NCI-H510A treated with DMSO at 0.1 percent for 48 hours (cell line): ENCODE measurements around the gene BMP7.

Source experiments
- DNase-seq: peaks from one replicate; lab custom pipeline; 2025; lab: John Stamatoyannopoulos, UW

The BMP7 gene

DNA sequence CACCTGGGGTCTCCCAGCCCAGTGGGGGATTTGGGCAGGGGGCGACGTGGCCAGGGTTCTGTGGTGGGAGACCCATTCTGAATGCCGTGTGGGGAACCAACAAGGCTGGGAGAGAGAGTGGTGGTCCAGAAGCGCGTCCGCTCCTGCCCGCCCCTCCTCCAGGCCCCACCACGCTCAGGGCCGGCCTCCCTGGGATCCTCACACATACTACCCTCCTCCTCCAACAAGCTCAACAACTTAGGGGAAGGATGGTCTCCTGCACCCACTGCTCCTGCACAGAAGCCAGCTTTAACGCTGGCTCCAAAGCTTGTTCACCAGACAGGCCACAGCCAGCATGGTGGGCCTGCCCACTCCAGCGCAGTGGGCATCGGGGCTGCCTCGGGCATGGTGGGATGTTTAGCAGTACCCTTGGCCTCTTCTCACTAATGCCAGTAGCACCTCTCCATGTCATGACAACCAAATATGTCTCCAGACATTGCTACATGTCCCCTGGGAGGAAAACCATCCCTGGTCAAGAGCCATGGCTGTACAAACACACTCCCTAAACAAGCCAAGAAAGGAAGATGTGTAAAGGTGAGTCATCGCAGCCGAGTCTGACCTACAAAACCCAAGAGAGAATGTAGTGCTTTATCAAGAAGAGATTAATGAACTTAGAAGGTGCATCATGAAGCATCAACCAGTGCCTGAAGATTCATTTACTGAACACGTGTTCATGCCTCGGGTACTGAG is 75.7 kb downstream of the BMP7 start:
- no peak for DNase-seq

DNA sequence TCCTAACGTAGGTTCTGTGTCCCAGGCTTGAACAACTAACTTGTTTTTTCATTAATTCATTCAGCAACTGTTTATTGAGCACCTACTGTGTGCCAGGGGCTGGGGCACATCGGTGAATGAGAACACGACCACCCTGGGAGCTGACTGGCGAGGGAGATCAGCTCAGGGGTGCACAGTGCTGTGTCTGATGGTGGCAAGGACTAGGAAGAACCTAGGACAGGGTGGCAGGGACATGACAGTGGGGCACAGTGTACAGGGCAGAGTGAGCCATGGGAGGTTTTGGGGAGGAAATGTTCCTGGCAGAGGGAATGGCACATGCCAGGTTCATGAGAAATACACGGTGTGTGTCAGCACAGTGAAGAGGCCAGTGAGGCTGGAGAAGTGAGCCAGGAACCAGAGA is 76.7 kb downstream of the BMP7 start:
- DNase-seq: no peak

DNA sequence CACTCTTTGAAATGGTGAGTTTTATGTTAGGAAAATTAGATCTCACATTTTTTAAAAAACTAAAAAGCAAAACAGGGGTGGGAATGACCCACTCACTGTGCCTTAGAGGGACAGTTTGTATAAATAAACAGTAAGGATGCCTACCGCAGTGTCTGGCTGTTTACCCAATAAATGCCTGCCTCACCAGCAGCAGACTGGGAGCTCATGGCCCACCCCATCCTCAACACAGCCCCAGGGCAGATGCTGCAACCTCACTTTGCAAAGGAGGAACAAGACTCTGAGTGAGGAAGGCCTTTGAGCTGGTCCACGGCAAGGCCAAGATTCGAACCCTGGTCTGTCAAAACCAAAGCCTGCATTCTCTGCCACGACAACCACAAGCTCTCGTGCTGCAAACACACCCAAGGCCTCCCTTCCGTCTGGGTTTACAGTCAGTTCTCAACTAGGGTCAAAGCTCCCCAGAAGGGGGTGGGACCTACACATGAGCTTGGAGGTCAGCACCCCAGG is 77.8 kb downstream of the BMP7 start:
- no peak for DNase-seq

DNA sequence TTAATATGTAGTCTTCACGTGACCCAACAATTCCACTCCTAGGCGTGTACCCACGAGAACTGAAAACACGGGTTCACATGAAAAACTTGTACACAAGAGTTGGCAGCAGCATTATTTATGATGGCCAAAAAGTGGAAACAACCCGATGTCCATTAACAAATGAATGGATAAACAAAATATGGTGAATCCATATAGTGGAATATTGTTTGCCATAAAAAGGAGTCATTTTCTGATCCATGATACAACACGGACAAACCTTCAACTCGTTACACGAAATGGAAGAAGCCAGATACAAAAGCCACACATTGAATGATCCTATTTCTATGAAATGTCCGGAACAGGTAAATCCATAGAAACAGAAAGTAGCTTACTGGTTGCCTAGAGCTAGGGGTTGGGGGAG is 78.4 kb downstream of the BMP7 start:
- no peak for DNase-seq

DNA sequence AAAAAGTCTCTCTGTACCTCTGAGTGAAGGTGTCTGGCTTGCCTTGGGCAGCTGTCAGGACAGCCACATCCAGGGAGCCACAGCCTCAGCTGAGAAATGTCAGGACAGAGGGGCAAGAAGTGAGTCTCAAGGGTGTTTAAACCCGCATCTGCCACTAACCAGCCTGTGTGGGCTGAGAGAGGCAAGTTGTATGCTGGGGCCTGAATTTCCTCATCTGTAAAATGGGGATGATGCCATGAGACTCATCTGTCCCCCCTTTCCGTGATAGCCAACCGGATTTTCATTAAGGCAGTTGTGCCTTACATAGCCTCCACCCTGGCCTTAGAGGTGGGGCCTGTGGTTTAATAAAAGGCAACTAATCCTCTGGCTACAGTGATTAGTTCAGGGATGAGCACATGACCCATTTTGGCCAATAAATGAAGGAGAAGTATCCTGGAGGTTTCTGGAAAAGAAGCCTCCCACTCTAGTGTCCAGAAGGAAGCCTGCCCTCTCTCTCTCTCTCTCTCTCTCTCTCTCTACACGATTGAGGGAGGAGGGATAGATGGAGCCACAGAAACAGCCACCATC is 79.3 kb downstream of the BMP7 start:
- no peak for DNase-seq

DNA sequence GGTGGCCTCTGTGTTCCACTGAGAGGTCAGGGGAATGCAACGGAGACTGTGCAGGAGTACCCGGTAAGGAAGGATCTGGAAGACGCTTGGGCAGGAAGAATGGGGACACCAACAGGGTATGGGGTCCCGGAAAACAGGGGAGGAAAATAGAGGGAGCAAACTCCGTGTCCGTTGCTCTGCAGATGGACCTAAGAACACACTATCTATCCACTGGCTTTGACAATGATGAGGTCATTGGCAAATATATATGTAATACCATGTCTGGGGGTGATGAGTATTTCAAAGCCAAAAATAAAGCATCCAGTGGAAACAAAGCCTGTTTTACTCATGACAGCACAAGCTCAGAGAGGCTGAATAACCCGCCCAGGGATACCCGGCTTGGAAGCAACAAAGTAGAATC is 80.2 kb downstream of the BMP7 start:
- DNase-seq: no peak

DNA sequence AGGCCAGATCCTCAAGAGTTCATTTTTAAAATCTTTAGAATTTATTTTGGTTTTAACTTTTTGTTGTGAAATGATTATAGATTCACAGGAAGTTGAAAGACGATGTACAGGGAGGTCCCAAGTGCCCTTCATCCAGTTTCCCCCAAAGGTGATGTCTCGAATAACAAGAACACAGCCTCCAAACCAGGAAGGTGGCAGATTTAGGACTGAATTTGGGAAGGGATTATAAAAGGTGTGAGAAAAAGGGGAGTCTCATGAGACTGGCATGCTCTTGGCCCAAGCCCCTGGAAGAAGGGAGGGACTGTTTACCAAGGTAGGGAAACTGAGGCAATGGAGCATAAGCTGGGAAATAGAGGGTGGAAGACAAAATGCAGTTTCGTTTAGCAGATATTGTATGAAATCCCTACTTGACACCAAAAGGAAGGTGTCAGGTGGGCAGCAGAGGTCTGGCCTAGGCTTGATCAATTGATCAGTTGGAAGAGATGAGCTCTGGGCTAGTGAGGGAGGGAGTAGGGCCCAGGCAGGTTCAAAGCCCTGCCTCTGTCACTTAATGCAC is 81.2 kb downstream of the BMP7 start:
- DNase-seq: no peak

DNA sequence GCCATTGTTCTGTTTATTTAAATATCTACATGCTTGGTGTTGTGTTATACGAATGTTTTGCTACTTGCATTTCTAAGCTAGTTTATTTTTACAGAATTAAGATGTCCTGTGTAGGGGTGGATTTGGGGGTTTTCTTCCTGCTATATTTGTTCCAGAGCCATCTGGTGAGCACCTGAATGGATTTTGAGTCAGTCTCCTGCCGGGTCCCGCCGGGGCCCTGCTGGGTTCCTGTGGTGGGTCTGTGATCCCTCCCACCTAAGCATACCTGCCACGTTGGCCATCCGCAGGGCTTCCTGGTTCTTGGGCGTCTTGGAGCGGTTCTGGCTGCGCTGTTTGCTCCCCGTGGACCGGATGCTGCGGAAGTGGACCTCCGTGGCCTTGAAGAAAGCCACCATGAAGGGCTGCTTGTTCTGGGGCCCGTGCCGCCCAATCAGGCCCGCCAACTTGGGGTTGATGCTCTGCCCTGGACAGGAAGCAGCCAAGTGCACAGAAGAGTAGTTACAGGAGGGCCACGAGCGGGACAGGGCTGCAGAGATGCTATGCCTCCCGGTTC is 82.9 kb downstream of the BMP7 start:
- no peak for DNase-seq

DNA sequence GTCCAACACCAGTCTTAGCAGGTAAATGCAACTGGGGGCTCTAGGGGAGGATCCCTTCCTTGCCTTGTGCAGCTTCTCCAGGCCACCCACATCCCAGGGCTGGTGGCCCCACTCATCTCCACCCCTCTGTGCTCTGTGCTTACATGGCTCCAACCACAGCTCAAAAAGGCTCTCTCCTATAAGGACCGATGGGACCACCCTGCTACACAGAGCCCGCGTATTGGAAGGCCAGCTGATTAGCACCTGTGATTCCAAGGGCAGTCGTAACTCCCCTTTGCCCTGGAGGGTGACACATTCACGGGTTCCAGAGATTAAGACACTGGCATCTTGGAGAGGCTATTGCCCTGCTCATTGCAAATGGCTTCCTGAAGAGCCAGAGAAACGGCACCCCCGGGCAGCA is 84.8 kb downstream of the BMP7 start:
- DNase-seq: no peak

DNA sequence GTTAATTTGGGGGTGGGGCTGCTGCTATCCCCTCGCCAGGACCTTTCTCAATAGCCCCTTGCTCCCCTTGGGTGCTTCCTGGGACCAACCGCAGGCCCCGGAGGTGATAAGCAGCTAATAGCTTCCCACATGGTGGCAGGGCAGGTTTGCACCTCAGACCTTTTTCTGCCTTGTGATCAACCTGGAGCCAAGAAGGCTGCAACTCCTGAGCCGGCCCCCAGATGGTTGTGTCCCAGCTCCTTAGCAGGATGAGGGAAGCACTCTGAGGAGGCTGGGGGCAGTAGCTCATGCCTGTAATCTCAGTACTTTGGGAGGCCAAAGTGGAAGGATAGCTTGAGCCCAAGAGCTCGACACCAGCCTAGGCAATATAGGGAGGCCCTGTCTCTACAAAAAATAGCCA is 85.5 kb downstream of the BMP7 start:
- no peak for DNase-seq

DNA sequence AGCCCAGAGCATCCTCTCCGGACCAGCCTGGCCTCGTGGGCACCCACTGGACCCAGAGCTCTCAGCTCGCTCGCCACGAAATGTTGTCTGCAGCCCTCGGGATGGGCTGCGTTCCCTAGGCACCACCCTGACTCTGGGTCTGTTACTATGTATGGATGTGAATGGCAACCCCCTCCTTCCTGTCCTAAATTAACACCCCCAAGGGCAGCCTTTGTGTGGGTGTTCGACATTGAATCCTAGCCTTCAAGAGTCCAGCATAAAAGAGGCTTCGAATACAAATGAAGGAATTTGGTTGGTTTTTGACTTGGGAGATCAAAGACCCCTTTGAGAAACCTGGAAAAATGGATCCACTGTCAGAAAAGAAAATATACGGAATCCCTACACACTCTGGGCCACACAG is 86.1 kb downstream of the BMP7 start:
- DNase-seq: no peak

DNA sequence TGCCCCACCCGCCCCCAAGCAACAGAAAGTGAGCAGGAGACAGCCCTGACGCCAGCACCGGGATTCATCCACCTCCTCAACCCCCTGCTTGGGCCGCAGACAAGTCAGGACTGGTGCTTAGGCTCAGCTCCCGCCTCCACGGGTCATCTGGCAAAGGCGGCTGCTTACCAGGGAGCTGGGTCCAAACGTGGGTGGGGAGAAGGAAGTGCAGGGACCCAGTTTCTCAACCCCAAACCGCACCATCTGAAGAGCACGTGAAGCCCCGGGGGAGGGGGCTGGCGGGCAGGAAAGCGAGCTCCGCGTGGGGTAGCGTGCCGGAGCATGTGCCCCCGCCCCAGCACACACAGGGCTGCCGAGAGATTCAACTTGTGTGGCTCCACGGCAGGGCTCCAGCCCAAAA is 87.2 kb downstream of the BMP7 start:
- DNase-seq: no peak

DNA sequence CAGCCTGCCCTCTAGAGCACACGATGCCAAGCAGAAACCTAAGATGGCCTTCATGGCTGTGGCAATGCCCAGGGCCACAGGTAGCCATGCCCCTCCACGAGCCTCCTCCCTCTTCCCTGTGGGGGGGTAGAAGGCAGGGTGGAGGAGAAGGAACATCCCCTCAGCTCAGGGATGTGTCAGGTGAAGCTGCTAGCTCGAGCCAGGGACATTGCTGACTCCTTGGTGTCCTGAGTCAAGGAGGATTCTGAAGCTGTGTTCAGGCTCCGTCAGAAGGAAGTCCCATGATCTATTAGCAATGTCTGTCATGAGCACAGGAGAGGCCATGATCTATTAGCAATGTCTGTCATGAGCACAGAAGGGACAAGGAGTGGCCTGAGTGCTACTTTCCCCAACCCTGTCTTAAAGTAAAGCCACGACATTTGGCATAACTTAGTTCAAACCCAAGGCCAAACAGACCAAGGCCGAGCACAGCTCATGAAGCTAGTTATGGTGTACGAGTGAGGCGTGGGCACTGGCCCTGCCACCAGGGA is 87.8 kb downstream of the BMP7 start:
- DNase-seq: no peak

DNA sequence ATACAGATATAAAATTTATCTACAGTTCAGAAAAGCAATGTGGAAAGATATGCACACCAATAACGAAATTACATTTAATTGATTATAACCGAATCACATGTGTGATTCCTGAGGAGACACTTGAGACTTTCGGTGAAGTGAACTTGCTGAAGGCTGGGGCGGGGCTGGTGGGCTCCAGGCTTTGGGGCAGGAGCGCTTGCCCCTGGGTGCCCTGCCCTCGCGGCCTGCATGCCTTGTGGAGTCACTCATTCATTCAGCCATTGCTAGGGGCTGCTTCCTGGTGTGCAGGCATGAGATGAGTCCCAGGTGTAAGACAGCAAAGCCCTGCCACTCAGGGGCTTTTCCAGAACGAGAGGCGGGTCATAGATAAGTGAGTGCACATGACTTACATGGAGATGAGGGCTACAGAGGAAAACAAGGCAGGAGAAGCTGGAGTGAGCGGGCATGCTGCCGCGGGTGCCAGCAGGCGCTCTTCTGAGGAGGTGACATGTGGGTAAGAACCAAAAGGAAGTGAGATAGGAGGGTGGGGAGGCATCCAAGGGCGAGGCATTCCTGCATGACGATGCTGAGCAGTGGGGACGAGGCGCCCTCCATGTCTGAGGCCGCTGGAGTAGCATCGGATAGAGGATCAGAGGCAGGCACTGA is 88.7 kb downstream of the BMP7 start:
- no peak for DNase-seq

DNA sequence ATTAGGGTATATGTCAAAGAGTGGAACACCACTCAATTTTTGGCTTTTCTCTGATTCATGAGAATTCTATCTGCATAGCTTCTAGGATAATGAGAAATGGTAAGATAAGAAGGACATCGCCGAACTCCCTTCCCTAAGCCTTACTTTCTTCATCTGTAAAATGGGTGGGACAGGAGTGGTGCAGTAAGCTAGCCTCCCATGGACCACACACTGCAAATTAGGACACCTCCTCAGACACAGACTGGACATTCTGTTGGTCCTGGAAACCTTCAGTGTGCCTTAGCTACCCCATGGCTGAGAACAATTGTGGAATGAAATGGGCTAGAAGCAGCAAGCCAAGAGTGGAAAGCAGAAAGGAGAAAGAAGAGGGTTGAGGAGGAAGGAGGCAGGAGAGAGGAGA is 89.6 kb downstream of the BMP7 start:
- no peak for DNase-seq

DNA sequence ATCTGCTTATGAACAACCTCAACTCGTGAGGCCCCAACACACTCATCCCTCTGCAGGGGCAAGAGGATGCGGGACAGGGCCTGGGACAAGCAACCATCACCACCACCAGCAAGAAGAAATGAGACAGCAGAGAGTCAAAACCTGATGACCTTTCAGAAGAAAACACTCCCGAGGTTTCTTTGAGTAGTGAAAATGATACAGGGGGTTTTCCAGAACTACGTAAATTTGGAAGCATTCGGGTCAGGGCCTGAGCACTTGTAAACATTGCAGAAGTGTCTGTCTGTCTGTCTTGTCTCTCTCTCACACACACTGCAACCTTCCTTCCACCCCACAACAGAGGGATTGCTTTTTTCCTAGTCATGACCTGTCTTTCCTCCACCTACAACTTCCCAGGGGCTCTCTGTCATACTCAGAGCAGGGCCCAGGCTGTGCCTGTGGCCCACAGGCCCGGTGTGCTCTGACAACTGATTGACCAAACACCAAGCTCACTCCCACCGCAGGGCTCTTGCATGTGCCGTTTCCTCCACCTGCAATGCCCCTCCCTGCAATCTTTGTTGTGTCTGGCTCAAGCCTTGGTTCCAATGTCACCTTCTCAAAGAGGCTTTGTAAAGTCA is 90.9 kb downstream of the BMP7 start:
- no peak for DNase-seq

DNA sequence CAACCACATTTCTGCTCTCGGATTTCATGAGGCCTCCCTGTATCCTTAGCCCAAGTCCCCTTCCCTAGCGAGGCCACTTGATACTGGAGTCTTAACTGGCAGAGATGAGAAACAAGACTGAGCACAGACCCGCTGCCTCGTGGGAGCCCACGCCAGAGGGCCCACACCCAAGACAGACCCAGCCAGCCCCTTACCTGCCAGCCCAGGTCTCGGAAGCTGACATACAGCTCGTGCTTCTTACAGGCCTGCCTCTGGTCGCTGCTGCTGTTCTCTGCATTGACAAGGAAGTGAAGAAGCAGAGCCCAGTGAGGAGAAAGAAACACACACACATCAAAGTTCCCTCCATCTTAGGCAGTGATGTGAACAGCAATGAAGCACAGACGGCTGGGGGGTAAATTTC is 91.7 kb downstream of the BMP7 start:
- no peak for DNase-seq

DNA sequence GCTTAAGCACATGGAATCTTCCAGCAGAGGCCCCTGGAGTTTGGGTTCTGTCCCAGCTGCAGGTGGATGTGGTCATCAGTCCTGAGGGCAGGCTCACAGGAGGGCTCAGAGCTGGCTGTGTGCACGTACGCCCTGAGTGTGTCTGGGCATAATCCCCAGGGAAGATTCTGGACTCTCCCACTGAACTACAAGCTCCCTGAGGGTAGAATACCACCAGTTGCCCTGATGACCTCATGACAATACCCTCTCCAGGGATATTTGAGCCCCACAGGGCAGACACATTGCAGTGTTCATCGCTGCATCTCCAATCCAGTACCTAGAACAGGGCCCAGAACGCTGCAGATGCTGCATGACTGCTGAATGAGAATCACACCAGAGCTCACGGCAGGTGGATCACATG is 92.5 kb downstream of the BMP7 start:
- DNase-seq: no peak

DNA sequence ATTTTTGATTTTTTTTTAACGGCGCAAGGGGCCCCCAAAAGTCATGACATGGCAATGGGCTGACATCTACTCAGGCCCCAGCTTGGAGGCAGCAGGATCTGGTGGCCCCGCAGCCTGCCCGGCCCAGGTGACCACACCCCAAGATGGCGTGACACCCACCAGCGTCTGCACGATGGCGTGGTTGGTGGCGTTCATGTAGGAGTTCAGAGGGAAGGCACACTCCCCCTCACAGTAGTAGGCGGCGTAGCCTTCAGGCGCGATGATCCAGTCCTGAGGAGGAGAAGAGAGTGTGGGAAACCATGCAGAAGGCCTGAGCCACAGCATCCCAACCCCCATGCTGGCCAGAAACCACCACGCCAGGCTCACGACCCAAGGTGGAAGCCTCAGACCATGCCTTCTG is 93.4 kb downstream of the BMP7 start:
- no peak for DNase-seq

DNA sequence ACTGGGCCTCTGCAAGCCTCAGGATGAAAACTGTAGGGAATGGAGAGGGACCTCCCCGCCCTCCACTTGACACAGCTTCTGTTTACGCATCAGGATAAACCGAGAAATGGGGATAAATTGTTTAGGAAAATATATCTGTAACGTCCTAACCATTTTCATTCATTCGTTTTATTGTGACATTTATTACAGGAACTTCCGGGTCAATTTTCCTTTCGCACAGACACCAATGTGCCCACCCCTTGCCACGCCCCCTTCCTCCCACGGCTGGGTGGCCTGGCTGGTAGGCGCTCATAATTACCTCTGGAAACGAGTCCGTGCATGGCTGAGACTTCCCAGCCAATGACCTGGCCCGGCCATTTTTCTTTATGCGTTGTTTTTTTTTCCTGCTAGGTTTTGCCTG is 96.1 kb downstream of the BMP7 start:
- DNase-seq: no peak

DNA sequence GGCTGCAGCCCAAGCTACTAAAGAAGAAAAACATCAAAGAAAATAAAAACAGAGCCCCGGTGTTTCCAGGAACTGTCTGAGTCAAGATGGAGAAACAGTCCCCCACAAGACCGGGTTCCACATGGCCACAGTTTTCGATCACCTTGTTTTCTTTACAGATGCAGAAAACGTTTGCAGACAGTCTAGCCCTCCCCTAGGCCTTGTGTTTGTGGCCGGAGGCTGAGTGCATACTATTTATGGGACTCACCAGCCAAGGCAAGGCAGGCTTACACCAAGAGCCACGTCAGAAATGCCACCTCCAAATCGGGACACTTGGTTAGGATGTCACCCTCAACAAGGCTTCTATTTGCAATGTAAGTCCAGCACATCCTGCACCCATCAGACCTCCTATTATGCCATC is 97.3 kb downstream of the BMP7 start:
- DNase-seq: no peak

DNA sequence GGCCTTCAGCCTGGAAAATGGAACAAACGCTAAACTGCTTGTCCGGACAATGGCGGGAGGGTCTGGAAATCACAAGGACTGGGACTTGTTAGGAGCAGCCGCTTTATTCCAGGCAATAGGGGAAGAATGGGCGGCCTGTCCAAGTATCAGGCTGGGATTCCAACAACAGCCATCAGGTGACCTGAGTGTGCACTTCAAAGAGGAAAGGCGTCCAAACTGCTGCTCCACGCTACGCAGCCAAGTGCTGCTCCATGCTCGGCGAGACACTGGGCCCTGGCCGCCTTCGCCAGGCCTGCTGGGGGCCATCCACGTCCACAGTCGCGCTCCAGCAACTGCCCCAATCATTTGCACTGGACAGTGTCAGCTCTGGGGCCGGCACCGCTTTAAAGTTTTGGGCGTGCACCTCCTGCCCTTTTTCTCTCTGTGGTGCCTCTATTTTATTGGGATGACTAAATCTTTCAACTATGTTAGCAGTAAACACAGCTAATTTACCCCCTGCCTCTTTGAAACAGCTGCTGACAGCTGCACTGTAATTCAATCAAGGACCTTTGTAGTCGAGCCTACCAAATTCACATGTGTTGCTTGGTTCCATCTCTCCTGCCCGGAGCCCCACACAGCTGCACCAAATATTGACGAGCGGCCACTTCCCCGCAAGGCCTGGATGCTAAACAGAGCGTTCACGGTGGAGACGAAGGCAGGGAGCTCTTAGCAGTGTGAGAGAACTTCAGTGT is 98.3 kb downstream of the BMP7 start:
- DNase-seq: no peak
